HEK293T (cell line): Measurements from ENCODE around the gene SLC26A1.

Source experiments
- NFRKB ChIP-seq: fragments of 450-650 bp; IDR thresholded peaks from 2 replicates; pipeline ENCODE4 v1.6.1; 2016; ENCODE audit warnings: mild to moderate bottlenecking, moderate library complexity
- SP1 ChIP-seq: fragments of 450-650 bp; IDR thresholded peaks from 2 replicates; pipeline ENCODE4 v1.6.1; 2017

DNA sequence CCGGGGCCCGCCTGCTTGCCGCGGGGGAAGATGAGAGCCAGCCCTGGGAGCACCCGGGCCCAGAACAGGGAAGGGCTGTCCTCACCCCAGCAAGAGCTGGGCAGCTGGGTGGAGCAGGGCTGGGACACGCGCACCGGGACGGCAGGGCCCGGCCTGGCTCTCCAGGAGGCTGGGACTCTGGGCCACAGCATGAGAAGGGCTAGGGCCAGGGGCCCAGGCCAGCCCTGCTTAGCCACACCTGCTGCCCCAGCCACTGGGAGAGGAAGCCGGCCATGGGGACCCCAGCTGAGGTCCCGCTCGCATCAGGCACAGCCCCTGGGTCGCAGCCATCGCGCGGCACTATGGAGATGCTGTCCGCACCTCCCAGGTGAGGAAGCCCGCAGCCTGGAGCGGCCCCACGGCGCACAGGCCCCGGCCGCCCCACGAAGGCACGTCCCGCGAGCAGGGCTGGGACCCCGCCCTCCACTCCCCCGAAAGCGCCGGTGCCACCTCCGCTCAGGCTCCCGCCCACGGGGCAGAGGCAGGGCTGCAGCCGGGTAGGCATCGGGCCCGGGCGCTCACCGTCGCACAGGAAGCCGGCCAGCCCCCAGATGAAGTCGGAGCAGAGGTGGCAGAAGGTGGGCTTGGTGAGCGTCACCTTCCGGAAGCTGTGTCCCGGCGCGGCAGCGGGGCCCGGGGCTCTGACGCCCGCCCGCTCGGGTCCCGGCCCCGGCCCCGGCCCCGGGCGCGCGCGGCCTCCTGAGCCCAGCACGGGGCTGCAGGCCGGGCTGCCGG, 20.4 kb downstream of the SLC26A1 start:
- TF ChIP-seq SP1 (no peak), NFRKB (no peak)
